Measurements from ENCODE around the gene LRRC3C. TPM values are rescaled to one million over a fixed set of nuclear protein-coding genes. Genes with fewer than 3 reads are reported as not detected.
A peak's percentile ranks its signal among the peaks of the same experiment; 100 is the strongest.

LRRC3C gene
- total RNA-seq, 2 experiments from 2014 or later: not detected

DNA sequence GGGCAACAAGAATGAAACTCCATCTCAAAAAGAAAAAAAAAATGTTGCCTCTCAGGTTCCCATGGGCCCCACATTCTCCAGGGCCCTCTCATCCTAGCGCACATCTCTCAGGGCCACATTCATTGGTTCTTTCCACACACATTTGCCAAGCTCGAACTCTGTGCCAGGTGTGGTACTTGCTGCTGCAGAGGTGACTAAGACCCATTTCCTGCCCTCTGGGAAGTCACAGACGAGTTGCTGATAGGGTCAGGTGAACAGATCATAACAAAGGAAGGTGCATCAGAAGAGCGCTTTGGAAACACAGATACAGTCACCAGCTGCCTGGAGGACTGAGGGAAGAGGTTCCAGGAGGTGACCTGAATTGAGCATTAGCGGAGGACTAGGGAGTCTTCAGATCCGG is 36.3 kb downstream of the LRRC3C start:
- H3K4me3 Mint-ChIP-seq: peak overlapping the region; percentile 6
- H3K36me3 Mint-ChIP-seq: no peaks in the 10 kb centered on the region
- ATAC-seq (ENCODE audit: low read depth) (peak; percentile 44), DNase-seq (no peak)
- POLR2A ChIA-PET: interaction anchor here (0.7 to 1.9 kb wide), 2 partner anchors 17 to 24 kb away, joined by 3 to 6 read pairs; partner anchors contain the start of gene PSMD3
- no peaks in the 10 kb centered on the region for H3K9me3 Mint-ChIP-seq
- peaks cover 16% of the 10 kb centered on the region for H3K4me1 Mint-ChIP-seq
- H3K27me3 Mint-ChIP-seq: peaks cover 7% of the 10 kb centered on the region
- peak overlapping the region; percentile 59 for H3K27ac Mint-ChIP-seq

DNA sequence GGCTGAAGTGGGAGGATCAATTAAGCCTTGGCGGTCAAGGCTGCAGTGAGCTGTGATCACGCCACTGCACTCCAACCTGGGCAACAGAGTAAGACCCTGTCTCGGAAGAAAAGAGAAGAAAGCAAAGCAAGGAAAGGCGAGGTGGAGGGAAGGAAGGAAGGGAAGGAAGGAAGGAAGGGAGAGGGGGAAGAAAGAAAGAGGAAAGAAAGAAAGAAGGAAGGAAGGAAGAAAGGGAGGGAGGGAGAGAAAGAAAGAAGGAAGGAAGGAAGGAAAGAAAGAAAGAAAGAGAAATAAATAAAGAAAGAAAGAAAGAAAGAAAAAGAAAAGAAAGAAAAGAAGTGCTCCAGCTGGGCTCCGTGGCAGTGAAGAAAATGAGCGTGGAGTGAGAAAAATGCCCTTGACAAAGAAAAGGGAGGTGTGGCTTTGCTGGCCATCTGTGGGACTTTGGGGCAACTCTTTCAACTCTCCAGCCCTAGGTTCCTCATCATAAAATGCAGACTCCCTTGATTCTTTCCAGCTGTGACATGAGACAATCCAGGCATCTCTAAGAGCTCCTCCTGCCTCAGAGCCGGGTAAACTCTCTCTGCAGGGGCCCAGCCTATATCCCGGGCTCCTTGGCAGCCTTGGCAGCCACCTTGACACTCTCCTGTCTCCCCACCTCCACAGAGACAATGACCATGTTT is 37.6 kb downstream of the LRRC3C start:
- no peak for DNase-seq
- peaks cover 11% of the 10 kb centered on the region for H3K4me1 Mint-ChIP-seq
- ATAC-seq (ENCODE audit: low read depth): no peak
- peaks cover 17% of the 10 kb centered on the region for H3K27me3 Mint-ChIP-seq
- POLR2A ChIA-PET: interaction anchor here (1.4 to 1.9 kb wide), 2 partner anchors 11 to 15 kb away, joined by 5 to 6 read pairs; partner anchors contain the start of gene PSMD3
- H3K36me3 Mint-ChIP-seq: no peaks in the 10 kb centered on the region
- H3K4me3 Mint-ChIP-seq: no peak overlapping the region
- H3K27ac Mint-ChIP-seq: no peak overlapping the region
- H3K9me3 Mint-ChIP-seq: no peaks in the 10 kb centered on the region

DNA sequence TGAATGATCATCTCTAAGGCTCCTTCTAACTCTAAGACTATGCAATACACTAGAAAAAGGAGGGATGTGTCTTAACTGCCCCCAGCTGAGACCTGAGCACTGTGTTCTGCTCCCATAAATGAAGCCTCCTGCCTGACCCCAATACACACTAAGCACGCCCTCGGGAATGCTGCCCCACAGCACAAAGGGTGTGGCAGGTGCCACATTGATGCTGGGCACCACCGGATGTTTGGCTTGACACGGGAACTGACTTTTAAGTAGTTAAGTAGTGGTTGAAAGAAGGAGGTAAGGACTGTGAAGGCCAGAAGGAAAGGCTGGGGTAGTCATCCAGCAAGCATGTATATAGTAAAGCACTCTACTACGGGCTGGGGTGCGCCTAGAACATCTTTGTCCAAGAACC is 39.2 kb downstream of the LRRC3C start:
- H3K27ac Mint-ChIP-seq: no peak overlapping the region
- H3K36me3 Mint-ChIP-seq: no peaks in the 10 kb centered on the region
- H3K4me1 Mint-ChIP-seq: peaks cover 10% of the 10 kb centered on the region
- ATAC-seq (ENCODE audit: low read depth) (no peak), DNase-seq (no peak)
- H3K4me3 Mint-ChIP-seq: no peak overlapping the region
- peaks cover 26% of the 10 kb centered on the region for H3K27me3 Mint-ChIP-seq
- POLR2A ChIA-PET: interaction anchor here (1.2 kb wide), 1 partner anchor 13 kb away, joined by 4 read pairs; the partner anchor contains the start of gene PSMD3
- H3K9me3 Mint-ChIP-seq: no peaks in the 10 kb centered on the region

DNA sequence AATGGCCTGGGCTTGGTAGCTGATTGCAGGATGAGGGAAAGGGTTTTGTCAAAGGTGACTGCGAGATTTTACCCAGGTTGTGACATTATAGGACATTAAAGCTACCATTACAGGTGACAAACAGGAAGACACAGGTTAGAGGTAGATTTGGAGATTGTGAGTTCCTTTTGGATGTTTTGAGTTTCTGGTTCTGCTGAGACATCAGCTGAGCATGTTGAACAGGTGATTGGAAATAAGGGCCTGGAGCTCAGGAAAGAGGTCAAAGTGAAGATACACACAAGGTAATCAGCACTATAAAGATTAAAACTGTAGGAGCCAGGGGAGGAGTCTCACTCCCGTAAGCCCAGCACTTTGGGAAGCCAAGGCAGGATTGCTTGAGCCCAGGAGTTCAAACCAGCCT is 41.2 kb downstream of the LRRC3C start:
- Mint-ChIP-seq H3K4me1 (peaks cover 6% of the 10 kb centered on the region), H3K36me3 (no peaks in the 10 kb centered on the region), H3K27ac (no peak overlapping the region), H3K4me3 (no peak overlapping the region), H3K9me3 (no peaks in the 10 kb centered on the region), H3K27me3 (peaks cover 37% of the 10 kb centered on the region)
- POLR2A ChIA-PET: interaction anchor here (0.5 to 0.7 kb wide), 3 partner anchors 11 to 55 kb away, joined by 3 to 5 read pairs (median 4); no protein-coding TSS in a partner anchor
- DNase-seq: no peak
- no peak for ATAC-seq (ENCODE audit: low read depth)

DNA sequence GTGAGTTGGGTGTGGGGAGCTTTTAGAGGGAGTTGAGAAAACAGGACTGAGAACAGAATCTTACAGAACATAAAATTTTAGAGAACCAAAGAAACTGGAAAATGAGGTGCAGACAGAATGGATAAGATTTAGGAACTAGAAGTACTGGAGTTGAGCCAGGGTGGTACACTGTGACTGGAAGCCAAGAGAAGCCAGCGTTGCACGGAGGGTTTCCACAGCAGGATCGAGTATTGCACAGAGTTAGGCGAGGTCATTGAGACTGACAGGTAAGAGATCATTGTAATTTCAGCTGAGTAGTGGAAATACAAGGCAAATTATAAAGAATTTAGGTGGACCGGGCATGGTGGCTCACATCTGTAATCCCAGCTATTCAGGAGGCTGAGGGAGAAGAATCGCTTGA is 41.8 kb downstream of the LRRC3C start:
- no peak for ATAC-seq (ENCODE audit: low read depth)
- no peaks in the 10 kb centered on the region for H3K36me3 Mint-ChIP-seq
- peaks cover 36% of the 10 kb centered on the region for H3K27me3 Mint-ChIP-seq
- no peak overlapping the region for H3K4me3 Mint-ChIP-seq
- POLR2A ChIA-PET: interaction anchor here (0.5 to 0.7 kb wide), 2 partner anchors 39 to 56 kb away, joined by 4 to 5 read pairs; no protein-coding TSS in a partner anchor
- peaks cover 3% of the 10 kb centered on the region for H3K4me1 Mint-ChIP-seq
- H3K27ac Mint-ChIP-seq: no peak overlapping the region
- DNase-seq: no peak
- no peaks in the 10 kb centered on the region for H3K9me3 Mint-ChIP-seq

DNA sequence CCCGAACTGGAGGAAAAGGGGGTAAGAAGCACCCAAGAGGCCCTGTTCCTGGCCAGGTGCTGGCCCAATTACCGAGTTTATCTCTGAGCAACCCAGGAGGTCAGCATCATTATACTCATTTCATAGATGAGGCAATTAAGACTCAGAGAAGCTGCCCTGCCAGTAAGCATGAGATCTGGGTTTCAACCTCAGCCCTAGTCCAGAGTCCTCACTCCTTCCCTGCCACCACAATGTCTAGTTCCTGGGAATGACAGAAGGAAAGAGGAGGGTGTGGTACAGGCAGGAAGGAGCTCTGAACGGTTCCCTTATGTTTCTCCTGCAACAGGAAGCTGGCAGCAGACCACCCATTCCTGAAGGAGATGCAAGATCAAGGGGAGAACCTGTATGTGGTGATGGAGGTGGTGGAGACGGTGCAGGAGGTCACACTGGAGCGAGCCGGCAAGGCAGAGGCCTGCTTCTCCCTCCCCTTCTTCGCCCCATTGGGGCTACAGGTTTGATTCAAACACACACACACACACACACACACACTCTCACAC is 42.7 kb downstream of the LRRC3C start:
- POLR2A ChIA-PET: no interaction called here
- no peak overlapping the region for H3K27ac Mint-ChIP-seq
- H3K9me3 Mint-ChIP-seq: no peaks in the 10 kb centered on the region
- H3K36me3 Mint-ChIP-seq: no peaks in the 10 kb centered on the region
- H3K4me1 Mint-ChIP-seq: peaks cover 3% of the 10 kb centered on the region
- peaks cover 40% of the 10 kb centered on the region for H3K27me3 Mint-ChIP-seq
- ATAC-seq (ENCODE audit: low read depth) (no peak), DNase-seq (no peak)
- no peak overlapping the region for H3K4me3 Mint-ChIP-seq

DNA sequence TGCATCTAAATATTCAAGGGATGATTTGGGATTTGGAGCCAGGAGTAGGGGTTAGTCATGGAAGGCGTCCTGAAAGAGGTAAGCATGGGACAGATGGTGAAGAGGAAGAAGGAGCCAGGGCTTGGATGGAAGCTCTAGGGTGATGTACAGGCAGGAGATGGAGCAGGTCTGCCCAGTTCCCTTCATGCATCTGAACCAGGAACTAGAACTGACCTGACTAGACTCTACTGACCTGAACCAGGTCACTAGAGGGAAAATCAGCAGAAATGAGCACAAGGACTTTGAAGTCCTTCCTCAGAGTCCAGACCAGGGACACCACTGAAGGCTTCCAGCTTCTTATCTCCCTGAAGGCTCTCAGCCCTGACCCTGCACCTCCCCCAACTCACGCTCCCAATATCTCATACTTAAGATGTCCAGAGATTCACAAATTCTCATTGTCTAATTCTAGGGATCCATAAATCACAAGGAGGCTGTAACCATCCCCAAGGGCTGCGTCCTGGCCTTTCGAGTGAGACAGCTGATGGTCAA is 43.6 kb downstream of the LRRC3C start:
- peaks cover 3% of the 10 kb centered on the region for H3K4me1 Mint-ChIP-seq
- POLR2A ChIA-PET: no interaction called here
- no peaks in the 10 kb centered on the region for H3K36me3 Mint-ChIP-seq
- no peak for DNase-seq
- H3K27ac Mint-ChIP-seq: no peak overlapping the region
- H3K9me3 Mint-ChIP-seq: no peaks in the 10 kb centered on the region
- ATAC-seq (ENCODE audit: low read depth): no peak
- no peak overlapping the region for H3K4me3 Mint-ChIP-seq
- peaks cover 43% of the 10 kb centered on the region for H3K27me3 Mint-ChIP-seq

DNA sequence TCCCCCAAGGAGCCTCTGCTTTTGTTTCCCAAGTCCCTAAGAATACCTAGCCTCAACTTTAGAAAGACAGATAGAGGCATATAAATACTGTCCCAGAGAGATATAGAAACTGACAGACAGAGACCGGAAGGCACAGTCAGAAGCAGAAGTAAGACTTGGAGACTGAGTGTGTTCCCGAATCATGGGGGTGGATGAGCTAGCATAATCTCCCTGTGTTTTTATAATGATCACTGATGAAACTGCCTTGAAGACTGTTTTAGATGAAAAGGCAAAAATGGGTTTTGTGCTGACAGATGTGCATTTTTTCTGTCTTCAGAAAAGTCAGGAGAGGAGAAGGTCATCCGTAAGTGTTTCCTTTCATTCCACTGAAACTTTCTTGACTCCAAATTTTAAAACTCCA is 44.7 kb downstream of the LRRC3C start:
- Mint-ChIP-seq H3K36me3 (no peaks in the 10 kb centered on the region), H3K9me3 (no peaks in the 10 kb centered on the region), H3K27ac (no peak overlapping the region), H3K4me3 (no peak overlapping the region), H3K27me3 (peaks cover 51% of the 10 kb centered on the region), H3K4me1 (peaks cover 3% of the 10 kb centered on the region)
- POLR2A ChIA-PET: no interaction called here
- ATAC-seq (ENCODE audit: low read depth) (no peak), DNase-seq (no peak)

DNA sequence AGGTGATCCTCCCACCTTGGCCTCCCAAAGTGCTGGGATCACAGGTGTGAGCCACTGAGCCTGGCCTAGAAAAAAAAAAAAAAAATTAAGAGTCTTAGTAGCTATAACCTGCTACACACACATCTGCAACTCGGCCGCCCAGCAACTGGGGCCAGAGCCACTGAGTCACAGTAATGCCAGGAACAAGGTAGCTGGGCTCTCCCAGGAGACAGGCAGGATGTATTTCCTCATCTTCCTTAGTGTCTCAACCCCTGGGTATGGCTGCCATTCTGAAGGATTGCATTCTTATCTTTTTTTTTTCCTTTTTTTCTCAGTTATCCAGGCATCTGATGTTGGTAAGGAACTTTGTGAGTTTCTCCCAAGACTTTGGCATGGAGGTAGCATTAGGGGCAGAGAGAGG is 46.0 kb downstream of the LRRC3C start:
- no peaks in the 10 kb centered on the region for H3K9me3 Mint-ChIP-seq
- no peaks in the 10 kb centered on the region for H3K36me3 Mint-ChIP-seq
- POLR2A ChIA-PET: no interaction called here
- H3K27ac Mint-ChIP-seq: no peak overlapping the region
- H3K4me3 Mint-ChIP-seq: no peak overlapping the region
- ATAC-seq (ENCODE audit: low read depth) (no peak), DNase-seq (no peak)
- H3K4me1 Mint-ChIP-seq: peaks cover 3% of the 10 kb centered on the region
- peaks cover 56% of the 10 kb centered on the region for H3K27me3 Mint-ChIP-seq

DNA sequence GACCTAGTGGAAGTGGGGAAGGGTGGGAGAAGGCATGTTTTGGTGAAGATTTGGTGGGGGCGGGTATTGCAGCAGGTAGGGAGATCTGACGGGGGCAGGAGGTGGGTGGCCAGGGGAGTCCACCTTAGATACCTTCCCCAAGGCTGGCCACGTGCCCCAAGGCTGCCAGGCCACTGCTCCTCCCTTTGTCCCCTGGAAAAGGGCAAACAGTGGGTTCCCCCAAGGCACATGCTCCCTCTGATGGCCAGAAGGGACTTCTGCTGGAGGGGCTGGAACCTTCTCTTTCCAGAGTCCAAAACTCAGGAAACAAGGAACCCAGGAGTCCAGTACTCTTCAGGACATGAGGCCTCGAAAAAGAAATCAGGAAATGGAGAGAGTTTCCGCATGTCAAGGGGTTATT is 46.9 kb downstream of the LRRC3C start:
- H3K36me3 Mint-ChIP-seq: no peaks in the 10 kb centered on the region
- peaks cover 57% of the 10 kb centered on the region for H3K27me3 Mint-ChIP-seq
- no peak overlapping the region for H3K4me3 Mint-ChIP-seq
- DNase-seq (no peak), ATAC-seq (ENCODE audit: low read depth) (no peak)
- peaks cover 6% of the 10 kb centered on the region for H3K4me1 Mint-ChIP-seq
- H3K9me3 Mint-ChIP-seq: no peaks in the 10 kb centered on the region
- POLR2A ChIA-PET: no interaction called here
- no peak overlapping the region for H3K27ac Mint-ChIP-seq

DNA sequence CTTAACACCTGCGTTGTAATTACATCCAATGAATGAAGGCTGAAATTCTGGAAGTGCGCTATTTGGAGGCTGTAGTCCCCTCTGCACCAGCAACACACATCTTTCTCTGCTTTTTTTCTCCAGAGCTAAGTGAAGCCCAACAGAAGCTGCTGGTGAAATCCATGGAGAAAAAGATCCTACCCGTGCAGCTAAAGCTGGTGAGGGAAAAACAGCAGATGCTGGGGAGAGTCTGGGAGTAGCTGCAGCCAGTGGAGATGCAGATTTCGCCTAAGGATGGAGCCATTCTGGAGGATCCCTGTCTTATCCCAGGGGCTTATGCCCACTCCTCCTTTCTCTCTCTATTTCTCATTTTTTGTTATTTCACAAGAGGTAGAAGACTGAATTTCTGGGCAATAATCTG is 48.3 kb downstream of the LRRC3C start:
- Mint-ChIP-seq H3K36me3 (no peaks in the 10 kb centered on the region), H3K4me3 (no peak overlapping the region), H3K27ac (no peak overlapping the region), H3K9me3 (no peaks in the 10 kb centered on the region), H3K4me1 (peaks cover 15% of the 10 kb centered on the region), H3K27me3 (peaks cover 46% of the 10 kb centered on the region)
- DNase-seq (no peak), ATAC-seq (ENCODE audit: low read depth) (no peak)
- POLR2A ChIA-PET: no interaction called here

DNA sequence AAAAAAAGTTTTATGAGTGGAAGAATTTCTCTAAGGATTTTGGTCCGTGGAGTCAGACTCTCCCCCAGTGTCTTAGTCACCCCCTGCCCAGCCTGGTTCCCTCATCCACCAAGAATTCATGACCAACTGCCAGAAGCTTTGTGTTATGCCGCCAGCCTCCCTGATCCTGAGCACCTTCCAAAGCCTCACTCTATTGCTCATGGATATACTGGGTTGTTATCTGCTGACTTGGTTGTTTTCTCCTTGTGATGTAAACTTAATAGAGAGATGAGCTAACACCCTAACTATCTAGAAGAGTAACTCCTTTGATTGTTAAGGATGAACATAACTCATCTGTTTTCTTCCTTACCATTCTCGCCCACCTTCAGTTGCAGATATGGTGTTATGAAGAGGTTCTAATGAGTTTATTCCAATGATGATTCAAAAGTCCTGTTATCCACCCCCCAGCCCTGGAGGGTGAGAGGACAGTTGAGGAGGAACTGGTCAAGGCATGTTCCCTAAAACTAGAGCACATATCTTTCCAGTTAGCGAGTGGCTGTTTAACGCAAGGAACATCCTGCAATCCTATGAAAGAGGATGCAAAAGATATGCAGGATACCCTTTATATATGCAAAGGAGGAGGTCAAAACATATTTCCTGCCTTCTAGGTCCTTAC is 51.6 kb downstream of the LRRC3C start:
- H3K4me1 Mint-ChIP-seq: peaks cover 27% of the 10 kb centered on the region
- POLR2A ChIA-PET: interaction anchor here (1.1 to 2.7 kb wide), 9 partner anchors 12 to 249 kb away, joined by 3 to 23 read pairs (median 5); partner anchors contain the start of genes LRRC3C, MIEN1 and ORMDL3
- peak overlapping the region; percentile 11 for H3K27ac Mint-ChIP-seq
- no peak for DNase-seq
- H3K36me3 Mint-ChIP-seq: peaks cover under 1% of the 10 kb centered on the region
- H3K9me3 Mint-ChIP-seq: no peaks in the 10 kb centered on the region
- H3K27me3 Mint-ChIP-seq: peaks cover 28% of the 10 kb centered on the region
- no peak for ATAC-seq (ENCODE audit: low read depth)
- H3K4me3 Mint-ChIP-seq: peak overlapping the region; percentile 16

DNA sequence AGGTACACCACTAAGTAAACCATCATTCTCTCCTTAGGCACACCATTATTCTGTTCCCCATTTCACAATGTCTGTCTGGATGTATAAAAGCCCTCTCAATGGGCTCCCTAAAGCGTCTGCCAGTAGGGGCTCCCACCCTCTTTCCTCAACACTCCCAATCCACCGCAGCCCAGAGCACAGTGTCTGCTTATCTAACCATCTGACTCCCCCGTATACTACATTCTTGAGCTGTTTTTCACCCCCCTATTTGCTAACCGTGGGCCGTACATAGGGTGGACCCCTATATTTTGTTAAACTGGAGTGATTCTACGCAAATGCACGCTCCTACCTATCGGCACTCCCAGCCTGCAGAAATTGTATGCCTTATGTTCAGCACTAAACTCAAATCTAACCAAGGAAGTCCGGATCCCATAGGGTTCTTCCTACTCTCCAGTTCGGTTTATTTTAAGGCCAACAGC is 52.4 kb downstream of the LRRC3C start:
- Mint-ChIP-seq H3K27ac (peak overlapping the region; percentile 94), H3K9me3 (no peaks in the 10 kb centered on the region), H3K27me3 (peaks cover 22% of the 10 kb centered on the region), H3K36me3 (peaks cover 3% of the 10 kb centered on the region), H3K4me1 (peaks cover 27% of the 10 kb centered on the region), H3K4me3 (peak overlapping the region; percentile 97)
- DNase-seq: no peak
- POLR2A ChIA-PET: interaction anchor here (0.6 to 2.7 kb wide), 28 partner anchors 11 to 518 kb away, joined by 3 to 23 read pairs (median 4); partner anchors contain the start of genes CDK12, IKZF3, LRRC3C and MIEN1
- peak; percentile 6 for ATAC-seq (ENCODE audit: low read depth)
